Activated naive CD4-positive, alpha-beta T cell treated with anti-CD3 and anti-CD28 coated beads, Interleukin-2, amount 50 U/mL, for 72 hours (primary cell): Measurements from ENCODE around the gene SOX13. TPM values are rescaled to one million over a fixed set of nuclear protein-coding genes. Genes with fewer than 3 reads are reported as not detected.

Source experiments
- ATAC-seq, 2 donors: fragments of 150-1000 bp; cut with Tn5 transposase; 2 replicates each; pipeline ENCODE4 v1.10.0; 2021; ENCODE audit warnings: mild to moderate bottlenecking in 2 of 2, moderate library complexity in 2 of 2
- DNase-seq, 2 donors: peaks; one replicate each; pipeline ENCODE4 v3.0.0; 2021 to 2022; ENCODE audit warnings: low spot score in 2 of 2
- H3K27ac Mint-ChIP-seq, 2 donors: one replicate each; pipeline ENCODE4 v1.8.0; 2022; ENCODE audit warnings: mild to moderate bottlenecking in 2 of 2, mixed read lengths in 2 of 2
- H3K36me3 Mint-ChIP-seq, 2 donors: one replicate each; pipeline ENCODE4 v1.8.0; 2022; ENCODE audit warnings: mixed read lengths in 2 of 2
- H3K9me3 Mint-ChIP-seq, 2 donors: one replicate each; pipeline ENCODE4 v1.8.0; 2022; ENCODE audit warnings: mixed read lengths in 2 of 2
- total RNA-seq, 2 donors: library from RNA; stranded (reverse); gene quantifications; one replicate each; pipeline ENCODE4 v1.2.3, GENCODE V29; 2022

Gene SOX13
- total RNA-seq: under 1 TPM in 1 of 2 donors, not detected in 1; 0.73 TPM

DNA sequence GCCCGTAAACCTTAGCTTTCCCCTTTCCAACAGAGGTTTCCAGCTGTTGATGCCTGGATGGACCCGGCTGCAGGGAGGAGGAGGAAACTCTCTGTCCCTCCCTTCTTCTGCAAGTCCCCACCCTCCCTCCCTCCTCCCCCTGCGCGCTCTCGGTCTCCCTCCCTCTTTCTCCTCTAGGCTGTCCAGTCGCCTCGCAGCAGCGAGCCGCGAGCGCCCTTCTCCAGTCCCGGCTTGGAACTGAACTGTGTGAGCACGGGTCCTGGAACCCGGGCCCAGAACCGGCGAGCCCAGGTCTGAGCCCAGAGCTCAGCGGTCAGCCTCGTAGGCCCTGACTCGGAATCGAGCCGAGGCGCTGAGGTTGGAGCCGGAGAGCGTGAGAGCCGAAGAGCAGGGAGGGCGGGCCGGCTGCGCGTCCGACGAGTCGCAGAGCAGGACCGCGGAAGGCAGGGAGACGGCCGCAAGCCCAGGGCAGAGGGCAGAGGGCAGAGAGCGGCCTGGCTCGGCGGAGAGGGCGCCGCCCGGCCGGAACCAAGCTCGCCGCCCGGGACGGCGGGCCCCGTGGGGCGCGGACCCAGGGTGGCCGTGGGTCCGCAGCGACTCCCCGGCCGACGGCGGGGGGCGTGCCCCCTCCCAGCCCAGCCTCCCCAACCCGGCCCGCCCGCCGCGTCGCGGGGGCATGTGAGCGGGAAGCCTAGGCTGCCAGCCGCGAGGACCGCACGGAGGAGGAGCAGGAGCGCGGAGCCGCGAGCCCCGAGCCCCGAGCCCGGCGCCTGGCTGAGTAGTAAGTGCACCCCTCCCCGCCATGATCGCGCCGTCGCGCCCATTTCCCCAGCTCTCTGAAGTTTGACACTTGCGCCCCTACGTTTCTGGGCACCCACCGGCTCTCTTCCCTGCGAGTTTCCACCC is at the start of gene SOX13:
SOX13 (plus strand) TSS at position 185 of the 906 bp plus-strand sequence. CDS start 39,801 bp downstream, outside the sequence.
- H3K9me3 Mint-ChIP-seq: peaks cover 0 to under 1% of the 10 kb centered on the region in 2 donors
- H3K27ac Mint-ChIP-seq: no peak within 1 kb of the TSS
- H3K36me3 Mint-ChIP-seq: peaks cover 0 to 5% of the 10 kb centered on the region in 2 donors
- peak; percentile 65 to 68 for ATAC-seq
- peak in 1 of 2 donors; percentile 24 for DNase-seq

DNA sequence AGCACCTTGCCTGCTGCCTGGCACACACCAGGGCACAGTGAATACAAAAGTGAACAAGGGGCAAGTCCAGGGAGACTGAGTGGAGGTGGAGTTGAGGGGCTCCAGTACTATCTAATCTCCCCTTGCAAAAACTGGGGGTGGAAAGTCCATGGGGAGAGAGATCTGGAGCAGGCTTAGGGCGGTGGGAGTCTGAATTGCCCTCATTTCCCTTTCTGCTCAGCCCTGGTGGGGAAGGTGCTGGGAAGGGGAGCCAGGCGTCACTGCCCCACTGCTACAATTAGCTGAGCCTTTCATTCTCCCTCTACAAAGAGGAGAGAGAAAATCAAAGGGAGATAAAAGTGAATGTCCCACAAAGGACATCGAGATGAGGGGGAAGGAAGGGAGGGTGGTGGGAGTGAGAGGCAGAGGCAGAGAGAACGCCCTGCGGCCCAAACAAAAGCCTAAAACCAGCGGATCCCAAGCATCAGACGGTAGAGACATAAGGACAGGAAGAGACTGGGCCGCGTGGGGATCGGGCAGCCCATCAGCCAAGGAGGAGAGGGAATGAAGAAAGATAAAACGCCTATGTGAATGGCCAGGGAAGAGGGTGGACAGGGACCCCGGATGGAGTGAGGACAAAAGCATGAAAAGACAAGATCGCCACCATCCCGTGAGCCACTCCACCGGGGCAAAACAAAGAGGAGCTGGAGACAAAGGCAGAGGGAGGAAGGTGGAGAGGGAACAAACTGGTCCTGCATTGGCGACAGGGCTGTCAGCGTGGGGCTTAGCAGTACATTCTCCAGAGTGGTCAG is 46.8 kb upstream of the SOX13 start:
- DNase-seq (no peak), ATAC-seq (no peak)
- H3K36me3 Mint-ChIP-seq: no peaks in the 10 kb centered on the region
- no peaks in the 10 kb centered on the region for H3K9me3 Mint-ChIP-seq
- H3K27ac Mint-ChIP-seq: no peak overlapping the region

DNA sequence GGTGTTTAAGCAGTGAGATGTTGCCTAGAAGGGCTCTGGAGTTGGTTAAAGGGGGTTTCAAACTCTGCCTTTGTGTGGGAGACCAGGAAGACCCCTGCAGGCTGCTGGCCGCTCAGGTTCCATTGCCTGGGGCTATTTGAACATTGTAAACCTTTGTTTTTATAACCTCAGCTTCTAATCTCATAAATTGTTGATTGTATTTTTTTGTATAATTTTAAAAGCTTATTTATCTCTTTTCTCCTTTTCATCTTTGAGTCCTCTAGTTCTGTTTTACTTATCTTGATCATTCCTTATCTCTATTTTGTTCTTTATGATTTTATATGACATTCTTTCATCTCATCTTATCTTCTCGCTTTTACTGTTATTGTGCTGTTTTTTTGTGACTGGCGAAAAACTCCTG is 45.5 kb upstream of the SOX13 start:
- no peak for DNase-seq
- Mint-ChIP-seq H3K27ac (no peak overlapping the region), H3K9me3 (no peaks in the 10 kb centered on the region), H3K36me3 (no peaks in the 10 kb centered on the region)
- ATAC-seq: no peak

DNA sequence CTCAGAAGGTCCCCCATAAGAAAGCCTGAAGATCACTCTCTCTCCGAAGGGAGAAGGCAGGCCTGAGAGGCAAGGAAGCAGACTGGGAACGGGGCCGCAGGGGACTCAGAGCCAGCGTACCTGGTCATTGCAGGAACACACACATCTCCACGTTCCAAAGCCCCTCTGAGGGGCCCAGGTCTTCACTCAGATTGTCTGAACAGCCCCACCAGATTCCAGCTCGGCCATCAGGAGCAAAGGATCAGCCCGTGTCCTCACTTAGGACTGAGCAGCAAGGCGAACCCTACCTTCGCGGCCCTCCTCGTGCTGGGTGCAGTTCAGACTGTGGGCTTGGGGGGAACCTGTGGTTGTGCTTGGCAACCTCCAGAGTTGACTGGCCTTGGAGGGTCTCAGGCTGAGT is 43.9 kb upstream of the SOX13 start:
- Mint-ChIP-seq H3K9me3 (no peaks in the 10 kb centered on the region), H3K36me3 (no peaks in the 10 kb centered on the region), H3K27ac (no peak overlapping the region)
- DNase-seq (no peak), ATAC-seq (no peak)

DNA sequence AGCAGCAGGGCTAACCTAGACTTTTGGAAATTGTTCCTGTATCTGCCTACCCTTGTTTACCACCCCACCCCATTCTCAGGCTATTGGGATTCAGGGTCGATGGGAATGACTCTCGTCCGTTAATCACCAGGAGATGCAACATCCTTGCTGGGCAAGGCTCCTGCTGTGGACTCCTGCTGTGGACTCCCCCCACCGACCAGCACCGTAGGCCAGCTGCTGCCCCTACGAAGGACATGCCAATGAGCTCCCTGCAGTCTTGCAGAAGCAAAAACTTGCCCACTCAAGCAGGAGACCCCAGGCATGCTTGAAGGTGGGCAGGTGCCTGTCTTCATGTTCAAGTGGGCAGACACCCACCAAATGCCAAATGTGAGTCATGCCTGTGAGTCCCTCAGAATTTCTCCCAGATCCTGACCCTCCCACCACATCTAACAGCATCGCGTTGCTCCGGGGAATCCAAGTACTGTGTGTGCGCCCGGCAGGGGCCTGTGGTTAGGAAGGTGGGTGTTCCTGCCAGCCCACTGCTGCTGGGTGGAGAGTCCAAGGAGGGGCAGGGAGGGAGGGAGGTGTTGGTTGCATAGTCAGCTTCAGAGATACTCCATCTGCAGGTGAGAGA is 41.7 kb upstream of the SOX13 start:
- Mint-ChIP-seq H3K27ac (no peak overlapping the region), H3K9me3 (no peaks in the 10 kb centered on the region), H3K36me3 (no peaks in the 10 kb centered on the region)
- DNase-seq: no peak
- ATAC-seq: no peak

DNA sequence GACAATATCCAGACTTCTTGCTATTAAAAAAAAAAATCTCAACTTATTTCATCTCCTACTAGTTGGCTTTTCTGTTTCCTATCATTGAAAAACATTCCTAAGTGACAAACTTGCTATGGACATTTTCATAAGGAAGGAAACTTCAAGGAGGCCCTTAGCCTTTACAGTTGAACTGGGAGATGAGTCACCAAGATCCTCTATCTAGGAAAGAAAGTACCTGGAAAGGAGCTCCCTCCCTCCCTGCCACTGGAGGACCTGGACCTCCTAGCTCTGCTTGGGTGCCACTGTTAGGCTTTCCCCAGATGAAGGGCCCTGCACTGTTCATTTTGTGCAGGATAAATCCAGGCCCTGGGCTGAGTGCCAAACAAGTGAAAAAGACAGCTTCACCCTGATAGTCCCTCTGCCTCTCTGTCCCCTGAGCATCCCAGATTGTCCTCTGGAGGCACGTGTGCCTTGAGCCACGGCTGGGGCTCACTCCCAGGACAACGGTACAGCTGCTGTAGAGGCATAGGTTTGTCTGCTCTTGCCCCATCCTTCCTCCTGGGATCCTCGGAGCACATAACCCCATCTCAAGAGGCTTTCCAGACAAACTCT is 40.2 kb upstream of the SOX13 start:
- H3K36me3 Mint-ChIP-seq: no peaks in the 10 kb centered on the region
- no peak for DNase-seq
- no peaks in the 10 kb centered on the region for H3K9me3 Mint-ChIP-seq
- no peak overlapping the region for H3K27ac Mint-ChIP-seq
- ATAC-seq: no peak

DNA sequence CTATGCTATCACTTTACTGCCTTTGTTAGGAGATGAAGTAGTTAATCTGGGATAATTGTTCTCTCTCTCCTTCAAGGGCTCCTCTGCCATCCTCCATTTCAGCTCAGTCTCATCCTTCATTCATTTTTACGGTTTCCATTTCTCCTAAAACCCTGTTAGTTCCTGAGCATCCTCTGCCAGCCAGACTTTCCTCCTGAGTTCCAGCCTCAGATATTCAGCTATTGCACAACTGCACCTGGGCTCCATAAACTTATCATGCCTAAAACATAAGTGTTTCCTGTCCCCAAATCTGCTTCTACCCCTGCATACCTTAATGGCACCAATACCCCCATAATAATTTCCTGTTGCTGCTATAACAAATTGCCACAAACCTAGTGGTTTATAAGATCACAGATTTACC is 39.6 kb upstream of the SOX13 start:
- Mint-ChIP-seq H3K27ac (no peak overlapping the region), H3K36me3 (no peaks in the 10 kb centered on the region), H3K9me3 (no peaks in the 10 kb centered on the region)
- DNase-seq (no peak), ATAC-seq (no peak)

DNA sequence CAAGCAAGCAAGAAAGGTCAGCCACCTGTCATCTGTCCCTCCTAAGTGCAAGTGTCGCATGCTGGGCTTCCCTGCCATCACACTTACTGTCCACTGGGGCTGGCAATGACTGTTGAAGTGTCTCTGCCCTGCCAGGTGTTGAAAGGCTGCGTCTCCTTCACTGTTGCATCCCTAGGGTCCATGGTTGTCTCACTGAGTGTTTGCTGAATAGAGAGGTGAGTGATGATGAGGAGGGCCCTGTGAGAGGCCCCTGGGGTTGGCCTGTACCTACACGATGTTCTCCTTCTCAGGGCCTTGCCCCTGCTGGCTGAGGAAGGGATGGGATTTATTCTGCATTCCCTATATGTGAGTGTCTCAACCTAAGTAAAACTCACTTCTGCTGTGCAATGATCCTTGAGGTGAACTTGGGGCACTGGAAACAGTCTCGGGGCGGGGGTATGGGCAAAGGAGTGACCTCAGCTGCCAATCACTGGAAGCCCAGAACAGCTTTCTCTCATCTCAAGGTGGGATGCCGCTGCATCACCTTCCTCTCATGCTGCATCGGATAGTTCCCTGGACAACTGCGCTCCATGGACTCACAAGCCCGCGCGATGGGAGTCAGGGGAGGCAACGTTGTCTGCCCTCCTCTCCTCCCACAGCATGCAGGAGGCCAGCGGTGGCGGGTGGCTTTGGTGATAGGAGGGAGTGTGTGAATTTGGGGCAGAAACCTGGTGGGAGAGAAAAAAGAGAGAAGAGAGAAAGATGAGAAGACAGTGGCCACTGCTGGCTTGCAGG is 35.8 kb upstream of the SOX13 start:
- Mint-ChIP-seq H3K9me3 (no peaks in the 10 kb centered on the region), H3K27ac (no peak overlapping the region), H3K36me3 (no peaks in the 10 kb centered on the region)
- no peak for DNase-seq
- no peak for ATAC-seq

DNA sequence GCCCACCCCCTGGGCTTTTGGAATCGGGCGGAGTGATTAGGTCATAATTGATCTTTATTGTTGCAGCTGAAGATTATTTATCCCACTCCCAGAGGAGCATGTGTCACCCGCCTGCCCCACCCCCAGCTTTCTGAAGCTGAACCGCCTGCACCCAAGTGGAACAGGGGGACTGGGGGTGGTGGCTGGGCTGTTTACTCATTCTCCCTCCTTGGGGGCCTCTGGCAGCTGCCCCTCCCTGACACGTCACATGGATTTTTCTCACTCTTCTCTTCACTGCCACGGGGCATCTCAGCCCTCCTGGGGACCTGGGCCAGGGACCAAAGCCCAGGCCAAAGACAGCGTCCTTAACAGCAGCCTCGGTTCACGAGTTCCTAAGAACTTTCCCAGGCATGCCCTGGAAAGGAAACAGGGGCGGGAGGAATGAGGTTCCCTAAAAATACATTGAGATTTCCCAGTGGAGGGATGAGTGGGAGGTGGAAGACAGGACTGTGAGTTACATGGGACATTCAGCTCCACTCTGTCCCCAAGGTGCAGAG is 31.6 kb upstream of the SOX13 start:
- no peaks in the 10 kb centered on the region for H3K36me3 Mint-ChIP-seq
- no peak for ATAC-seq
- H3K27ac Mint-ChIP-seq: no peak overlapping the region
- DNase-seq: no peak
- no peaks in the 10 kb centered on the region for H3K9me3 Mint-ChIP-seq

DNA sequence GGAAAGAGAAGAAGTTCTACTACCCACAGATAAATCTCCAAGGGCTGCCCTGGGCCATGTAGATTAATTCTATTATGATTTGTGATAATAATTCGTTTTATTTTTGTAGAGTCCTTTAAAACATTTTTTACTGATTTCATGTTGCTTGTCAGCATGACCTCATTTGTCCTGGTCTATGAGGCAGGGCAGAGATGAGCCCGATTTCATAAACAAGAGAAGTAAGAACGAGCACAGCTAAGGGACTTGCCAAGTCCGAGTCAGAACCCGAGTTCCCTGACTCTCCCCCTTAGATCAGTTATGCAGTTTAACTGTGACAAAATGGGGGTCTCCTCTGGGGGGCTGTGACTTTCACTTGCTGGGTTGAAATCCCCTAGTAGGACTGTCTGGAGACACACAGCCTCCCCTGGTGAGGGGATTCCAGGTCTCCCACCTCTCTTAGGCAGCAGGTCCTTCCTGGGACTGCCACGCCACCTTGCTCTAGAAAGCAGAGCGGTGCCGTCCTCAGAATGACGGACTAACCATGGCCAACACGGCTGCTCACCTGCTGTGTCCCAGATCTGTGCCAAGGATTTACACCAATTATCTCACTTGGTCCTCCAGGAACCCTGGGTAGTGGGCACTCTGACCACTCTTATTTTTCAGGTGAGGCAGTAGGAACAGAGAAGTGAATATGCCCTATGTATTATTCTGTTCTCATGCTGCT is 31.0 kb upstream of the SOX13 start:
- H3K36me3 Mint-ChIP-seq: no peaks in the 10 kb centered on the region
- no peaks in the 10 kb centered on the region for H3K9me3 Mint-ChIP-seq
- H3K27ac Mint-ChIP-seq: no peak overlapping the region
- DNase-seq (no peak), ATAC-seq (no peak)

DNA sequence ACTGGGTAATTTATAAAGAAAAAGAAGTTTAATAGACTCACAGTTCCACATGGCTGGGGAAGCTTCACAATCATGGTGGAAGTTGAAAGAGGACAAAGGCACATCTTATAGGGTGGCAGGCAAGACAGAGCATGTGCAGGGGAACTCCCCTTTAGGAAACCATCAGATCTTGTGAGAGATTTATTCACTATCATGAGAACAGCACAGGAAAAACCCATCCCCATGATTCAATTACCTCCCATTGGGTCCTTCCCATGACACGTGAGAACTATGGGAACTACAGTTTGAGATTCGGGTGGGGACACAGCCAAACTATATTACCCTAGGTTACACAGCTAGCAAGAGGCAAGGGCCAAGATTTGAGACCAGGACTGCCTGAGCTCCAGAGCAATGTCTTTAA is 30.4 kb upstream of the SOX13 start:
- Mint-ChIP-seq H3K36me3 (no peaks in the 10 kb centered on the region), H3K9me3 (no peaks in the 10 kb centered on the region), H3K27ac (peak overlapping the region in 1 of 2 donors; percentile 62)
- DNase-seq (no peak), ATAC-seq (no peak)

DNA sequence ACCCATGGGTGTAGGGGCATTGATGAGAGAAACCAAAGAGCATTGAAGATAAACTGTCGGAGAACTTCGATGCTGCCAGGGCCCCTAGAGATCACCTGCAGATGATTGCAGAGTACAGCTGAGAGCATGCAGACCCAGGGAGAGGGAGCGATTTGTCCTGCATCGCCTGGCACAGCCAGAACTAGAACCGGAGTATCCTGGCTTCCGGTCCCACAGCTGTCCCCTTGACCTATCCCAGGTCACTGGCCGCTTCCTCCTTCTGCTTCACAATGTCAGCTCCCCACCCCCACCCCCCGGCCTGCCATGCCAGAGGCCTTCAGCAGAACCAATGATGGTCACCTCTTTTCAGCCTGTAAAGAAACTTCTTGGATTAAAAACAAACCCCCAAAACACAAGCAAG is 29.2 kb upstream of the SOX13 start:
- Mint-ChIP-seq H3K9me3 (no peaks in the 10 kb centered on the region), H3K36me3 (no peaks in the 10 kb centered on the region), H3K27ac (no peak overlapping the region)
- DNase-seq (no peak), ATAC-seq (no peak)

DNA sequence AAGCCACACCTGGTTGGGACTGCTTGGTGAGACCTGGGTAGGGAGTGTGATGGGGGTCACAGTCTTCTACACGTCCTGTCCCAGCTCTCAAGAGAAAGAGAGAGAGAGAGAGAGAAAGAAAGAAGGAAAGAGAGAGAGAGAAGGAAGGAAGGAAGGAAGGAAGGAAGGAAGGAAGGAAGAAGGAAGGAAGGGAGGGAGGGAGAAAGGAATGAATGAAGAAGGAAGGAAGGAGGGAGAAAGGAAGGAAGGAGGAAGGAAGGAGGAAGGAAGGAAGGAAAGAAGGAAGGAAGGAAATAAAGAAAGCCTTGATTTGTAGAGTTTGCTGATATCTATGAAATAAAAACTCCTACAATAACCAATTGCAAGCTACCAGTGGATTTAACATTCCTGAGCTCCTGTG is 28.5 kb upstream of the SOX13 start:
- H3K27ac Mint-ChIP-seq: no peak overlapping the region
- ATAC-seq (no peak), DNase-seq (no peak)
- no peaks in the 10 kb centered on the region for H3K9me3 Mint-ChIP-seq
- H3K36me3 Mint-ChIP-seq: no peaks in the 10 kb centered on the region

DNA sequence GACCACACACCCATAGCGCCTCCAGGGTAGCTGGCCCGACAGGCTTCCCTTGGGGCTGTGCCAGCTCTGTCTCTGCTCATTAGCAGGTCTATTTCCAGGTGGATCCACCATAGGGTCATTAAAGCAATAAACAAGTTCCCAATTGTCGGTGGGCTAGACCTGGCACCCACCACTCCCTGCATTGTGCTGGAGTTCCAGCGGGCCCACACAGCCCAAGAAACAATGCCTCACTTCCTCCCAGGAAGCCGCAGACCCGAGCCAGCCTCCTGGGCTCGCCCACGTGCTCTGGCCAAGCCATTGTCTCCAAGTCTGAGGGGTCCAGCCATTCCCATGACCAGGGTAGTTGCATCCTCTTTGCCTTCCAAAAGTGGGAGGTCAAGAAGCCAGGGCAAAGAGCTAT is 27.5 kb upstream of the SOX13 start:
- no peaks in the 10 kb centered on the region for H3K36me3 Mint-ChIP-seq
- DNase-seq (no peak), ATAC-seq (no peak)
- H3K9me3 Mint-ChIP-seq: no peaks in the 10 kb centered on the region
- H3K27ac Mint-ChIP-seq: no peak overlapping the region

DNA sequence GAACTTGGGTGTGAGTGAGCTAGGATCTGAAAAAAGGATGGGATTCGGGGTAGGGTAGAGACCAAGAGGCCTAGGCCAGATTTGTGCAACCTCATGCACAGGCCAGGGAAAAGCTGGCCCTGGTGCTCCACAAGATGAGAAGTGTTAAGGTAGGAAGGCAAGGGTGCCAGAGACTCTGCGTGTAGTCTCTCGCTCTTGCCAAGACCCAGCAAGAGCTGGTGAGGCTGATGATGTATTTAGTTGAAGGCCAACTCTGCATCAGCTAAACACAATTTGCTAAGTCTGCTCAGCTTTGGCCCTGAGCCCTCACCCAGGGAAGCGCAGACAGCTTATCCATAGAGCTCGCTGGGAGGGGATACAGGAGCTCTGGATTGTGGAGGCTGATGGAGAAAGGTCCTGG is 26.6 kb upstream of the SOX13 start:
- Mint-ChIP-seq H3K27ac (no peak overlapping the region), H3K9me3 (no peaks in the 10 kb centered on the region), H3K36me3 (no peaks in the 10 kb centered on the region)
- ATAC-seq: no peak
- DNase-seq: no peak
